IPS DF 6.9 (cell line): ENCODE measurements around the gene FBLN5.
A peak's percentile ranks its signal among the peaks of the same experiment; 100 is the strongest.

Experiments used
- DNase-seq: peaks from one replicate; pipeline ENCODE4 v3.0.0-alpha.2; 2013; ENCODE audit warnings: low read depth, low spot score
- H3K27ac ChIP-seq: one replicate; pipeline ENCODE4 v1.5.1; 2013; ENCODE audit warnings: low read length, control low read depth
- H3K27me3 ChIP-seq: 2 replicates; pipeline ENCODE4 v1.6.1; 2013; ENCODE audit warnings: mild to moderate bottlenecking, low read length; ENCODE audit not compliant: control insufficient read depth, insufficient read depth
- H3K36me3 ChIP-seq: 2 replicates; pipeline ENCODE4 v1.6.1; 2013; ENCODE audit warnings: low read length; ENCODE audit not compliant: control insufficient read depth, insufficient read depth
- H3K4me1 ChIP-seq: 2 replicates; pipeline ENCODE4 v1.6.1; 2013; ENCODE audit warnings: low read length; ENCODE audit not compliant: control insufficient read depth, insufficient read depth
- H3K4me3 ChIP-seq: 2 replicates; pipeline ENCODE4 v1.5.1; 2013; ENCODE audit warnings: mild to moderate bottlenecking, low read length
- H3K9me3 ChIP-seq: 2 replicates; pipeline ENCODE4 v1.6.1; 2013; ENCODE audit warnings: low read length, inconsistent platforms; ENCODE audit not compliant: control insufficient read depth, insufficient read depth
- WGBS: extraction: QIAGEN DNeasy Blood & Tissue Kit; methylation state at CpG from one replicate; pipeline ENCODE4 v1.1.7; 2013; ENCODE audit warnings: mixed read lengths, missing lambda C conversion rate; ENCODE audit not compliant: insufficient read length, insufficient coverage; 5-methylcytosine and 5-hydroxymethylcytosine counted together

Gene FBLN5

GRCh38 chr14:91834571-91834970 is 112.9 kb downstream of the FBLN5 start:
- H3K27ac ChIP-seq, result no peak overlapping the region
- WGBS, result no CpG with 5 or more reads among the region's 2 CpGs
- H3K4me1 ChIP-seq, result no peaks in the 10 kb centered on the region; the same call in 1 of the 2 replicates
- H3K4me3 ChIP-seq, result no peak overlapping the region
- no peaks in the 10 kb centered on the region for H3K36me3 ChIP-seq
- DNase-seq, result no peak
- H3K9me3 ChIP-seq, result no peaks in the 10 kb centered on the region
- H3K27me3 ChIP-seq, result no peaks in the 10 kb centered on the region

- Histone ChIP-seq H3K36me3 (no peaks in the 10 kb centered on the region; the same call in 1 of the 2 replicates), H3K9me3 (no peaks in the 10 kb centered on the region), H3K27me3 (no peaks in the 10 kb centered on the region), H3K4me1 (no peaks in the 10 kb centered on the region; the same call in 1 of the 2 replicates), H3K4me3 (no peak overlapping the region), H3K27ac (no peak overlapping the region)
- WGBS, result no CpG with 5 or more reads among the region's 1 CpG
- no peak for DNase-seq
Measured at GRCh38 chr14:91831337-91831736, 116.2 kb downstream of the FBLN5 start.

GRCh38 chr14:91830777-91831176 is 116.7 kb downstream of the FBLN5 start:
- Histone ChIP-seq H3K4me1 (no peaks in the 10 kb centered on the region; the same call in 1 of the 2 replicates), H3K27ac (no peak overlapping the region)

GRCh38 chr14:91829511-91829910 is 118.0 kb downstream of the FBLN5 start:
- Histone ChIP-seq H3K36me3 (no peaks in the 10 kb centered on the region; the same call in 1 of the 2 replicates), H3K9me3 (no peaks in the 10 kb centered on the region), H3K4me1 (no peaks in the 10 kb centered on the region; the same call in 1 of the 2 replicates), H3K27ac (no peak overlapping the region), H3K27me3 (no peaks in the 10 kb centered on the region), H3K4me3 (no peak overlapping the region)
- no CpG with 5 or more reads among the region's 2 CpGs for WGBS
- DNase-seq, result no peak

More at GRCh38 chr14:91830777-91831176, 116.7 kb downstream of the FBLN5 start:
- no peak overlapping the region for H3K4me3 ChIP-seq
- no CpG with 5 or more reads among the region's 3 CpGs for WGBS
- no peaks in the 10 kb centered on the region; the same call in 1 of the 2 replicates for H3K36me3 ChIP-seq
- no peaks in the 10 kb centered on the region for H3K27me3 ChIP-seq
- H3K9me3 ChIP-seq, result no peaks in the 10 kb centered on the region
- DNase-seq, result peak; percentile 57

- Histone ChIP-seq H3K36me3 (no peaks in the 10 kb centered on the region; the same call in 1 of the 2 replicates), H3K4me3 (no peak overlapping the region), H3K9me3 (no peaks in the 10 kb centered on the region), H3K4me1 (no peaks in the 10 kb centered on the region; the same call in 1 of the 2 replicates), H3K27me3 (no peaks in the 10 kb centered on the region), H3K27ac (no peak overlapping the region)
- no peak for DNase-seq
- WGBS, result 100% methylated on average over 1 of the region's 1 CpG
Measured at GRCh38 chr14:91827746-91828145, 119.7 kb downstream of the FBLN5 start.
